ENCODE measurements around the gene NHSL1.

The NHSL1 gene

DNA sequence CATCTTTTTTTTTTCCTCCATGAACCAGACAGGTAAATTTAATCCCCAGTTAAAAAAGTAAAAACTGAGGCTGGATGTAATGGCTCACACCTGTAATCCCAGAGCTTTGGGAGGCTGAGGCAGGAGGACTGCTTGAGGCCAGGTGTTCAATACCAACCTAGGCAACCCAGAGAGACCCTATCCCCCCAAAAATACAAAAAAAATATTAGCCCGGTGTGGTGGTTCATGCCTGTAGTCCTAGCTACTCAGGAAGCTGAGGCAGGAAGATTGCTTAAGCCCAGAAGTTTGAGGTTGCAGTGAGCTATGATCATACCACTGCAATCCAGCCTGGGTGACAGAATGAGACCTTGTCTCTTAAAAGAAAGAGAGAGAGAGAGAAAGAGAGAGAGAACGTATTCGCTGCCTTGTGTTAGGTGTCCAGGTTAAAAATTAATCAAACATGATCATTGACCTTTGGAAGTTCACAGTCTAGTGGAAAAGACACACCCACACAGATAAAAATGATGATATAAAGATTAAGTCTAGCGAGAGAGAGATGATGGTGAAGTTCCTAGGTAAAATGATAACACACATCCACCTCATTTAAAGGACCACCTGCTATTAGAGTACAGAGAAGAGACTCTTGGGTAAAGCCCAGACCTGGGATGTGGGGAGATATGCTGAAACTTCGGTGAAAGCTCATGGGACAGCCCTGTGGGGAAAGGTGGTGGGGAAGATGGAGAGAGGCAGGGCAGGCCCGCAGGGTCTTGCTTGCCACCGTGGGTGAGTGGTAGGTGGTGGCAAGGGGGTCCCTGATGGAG, 4.8 kb upstream of the NHSL1 start:
- no peak for DNase-seq (ENCODE audit: insufficient read length)
- TF ChIP-seq TAF1 (IDR thresholded peaks at IDR 0.05; ENCODE audit: borderline replicate concordance, low read depth, low read length), result no peak
- no peak for TF ChIP-seq POLR2AphosphoS5 (IDR thresholded peaks at IDR 0.05; ENCODE audit: low read depth, low read length)
- TF ChIP-seq POLR2A (IDR thresholded peaks at IDR 0.05; ENCODE audit: low read depth, low read length), result no peak
- FAIRE-seq, result no peak

DNA sequence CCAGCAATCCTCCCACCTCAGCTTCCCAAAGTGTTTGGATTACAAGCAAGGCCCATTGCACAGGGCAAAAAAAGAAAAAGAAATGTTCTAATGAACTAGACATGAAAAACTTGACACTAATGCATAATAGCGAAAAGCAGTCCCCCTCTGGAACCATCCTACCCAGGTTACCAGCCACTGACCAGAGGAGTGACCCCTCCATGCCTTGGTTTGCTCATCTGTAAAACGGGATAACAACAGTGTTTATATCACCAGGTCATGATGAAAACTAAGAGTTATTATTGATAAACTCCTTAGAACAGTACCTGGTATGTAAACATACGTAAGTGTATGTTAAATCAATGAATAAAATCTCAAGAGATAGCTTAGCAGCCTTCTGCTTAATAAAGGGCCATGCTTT, 3.3 kb upstream of the NHSL1 start:
- FAIRE-seq (no peak), DNase-seq (ENCODE audit: insufficient read length) (no peak)
- no peak for TF ChIP-seq TAF1 (IDR thresholded peaks at IDR 0.05; ENCODE audit: borderline replicate concordance, low read depth, low read length)
- no peak for TF ChIP-seq POLR2A (IDR thresholded peaks at IDR 0.05; ENCODE audit: low read depth, low read length)
- TF ChIP-seq POLR2AphosphoS5 (IDR thresholded peaks at IDR 0.05; ENCODE audit: low read depth, low read length), result no peak

DNA sequence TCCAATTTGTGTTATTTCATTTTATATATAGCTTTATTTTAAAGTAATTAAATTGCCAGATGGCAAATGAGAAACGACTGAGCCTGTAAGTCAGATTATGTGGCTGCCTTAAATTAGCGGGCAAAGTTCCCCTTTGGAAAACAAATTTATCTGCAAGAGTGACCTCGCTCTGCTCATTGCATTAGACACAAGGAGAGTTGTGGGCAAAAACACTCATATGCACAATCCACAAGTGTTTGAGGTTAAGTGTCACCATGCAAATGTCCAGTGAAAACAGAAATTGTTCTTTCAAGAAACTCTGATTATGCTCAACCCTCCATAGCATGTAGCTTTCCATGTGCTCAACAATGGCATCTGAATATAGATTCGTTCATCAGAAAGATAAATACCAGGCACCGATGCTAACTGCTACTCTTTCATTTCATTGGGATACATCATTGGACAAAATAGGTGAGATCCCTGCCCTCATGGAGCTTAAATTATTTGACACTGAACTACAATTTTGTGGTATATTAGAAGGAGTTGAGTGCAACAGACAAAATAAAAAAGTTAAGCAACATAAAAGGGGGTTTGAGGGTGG, 1.7 kb upstream of the NHSL1 start:
- TF ChIP-seq TAF1 (IDR thresholded peaks at IDR 0.05; ENCODE audit: borderline replicate concordance, low read depth, low read length) (no peak), POLR2A (IDR thresholded peaks at IDR 0.05; ENCODE audit: low read depth, low read length) (no peak), POLR2AphosphoS5 (IDR thresholded peaks at IDR 0.05; ENCODE audit: low read depth, low read length) (no peak)
- DNase-seq (ENCODE audit: insufficient read length) (no peak), FAIRE-seq (no peak)

DNA sequence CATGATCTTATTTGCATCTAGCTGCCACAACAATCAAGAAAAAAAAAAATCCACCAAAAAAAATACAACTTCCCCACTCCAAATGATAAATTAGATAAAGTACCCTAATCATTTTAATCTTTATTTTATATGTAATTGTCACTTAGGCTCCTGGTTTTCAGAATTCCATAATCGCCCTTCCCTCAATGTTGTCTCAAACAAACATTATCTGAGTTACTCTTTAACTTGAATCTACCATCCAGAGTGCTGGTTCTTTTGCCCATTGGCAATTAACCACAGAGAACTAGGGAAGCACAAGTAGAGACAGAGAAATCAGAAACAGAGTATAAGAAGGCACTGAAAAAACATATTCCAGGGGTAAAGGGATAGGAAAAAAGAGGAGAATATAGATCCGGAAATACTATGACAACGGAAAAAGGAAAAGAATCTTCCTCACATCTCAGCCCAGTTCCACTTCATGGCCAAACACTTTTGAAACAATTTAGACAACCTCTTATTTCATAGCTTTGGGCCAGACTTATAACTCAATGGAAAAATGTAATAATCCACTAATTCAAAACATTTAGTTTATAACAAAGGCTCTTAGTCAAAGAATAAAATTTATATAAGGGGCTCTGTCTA, 861 bp upstream of the NHSL1 start:
- DNase-seq (ENCODE audit: insufficient read length), result no peak
- TF ChIP-seq TAF1 (IDR thresholded peaks at IDR 0.05; ENCODE audit: borderline replicate concordance, low read depth, low read length), result no peak
- no peak for FAIRE-seq

DNA sequence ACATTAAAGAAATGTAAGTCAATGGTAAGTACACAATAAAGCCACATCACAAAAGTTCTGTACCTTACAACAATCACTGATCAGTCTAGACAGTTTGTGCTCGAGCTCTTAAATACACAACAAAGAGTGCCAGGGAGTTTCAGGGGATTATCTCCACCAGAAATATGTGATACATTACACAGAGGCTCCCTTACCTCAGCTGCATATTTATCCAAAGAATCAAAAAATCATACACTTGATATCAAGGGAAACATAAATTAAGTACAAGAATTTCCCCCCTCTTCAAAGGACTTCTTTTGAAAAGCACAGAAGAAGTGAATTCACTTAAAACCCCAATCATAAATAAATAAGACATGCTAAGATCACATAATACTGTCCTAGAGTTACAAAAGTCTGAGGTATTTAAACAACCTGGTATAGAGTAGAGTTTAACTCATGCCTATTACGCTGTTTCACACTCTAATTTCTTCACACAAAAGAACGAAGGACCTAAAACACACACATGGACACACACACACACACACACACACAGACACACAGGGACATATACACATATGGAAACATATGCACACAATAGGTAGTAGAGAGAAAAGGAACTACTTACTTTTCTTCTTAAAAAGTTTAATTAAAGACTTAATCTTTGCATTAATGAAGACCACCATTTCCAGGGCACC, 528 bp downstream of the NHSL1 start:
- DNase-seq (ENCODE audit: insufficient read length) (no peak), FAIRE-seq (no peak)
- TF ChIP-seq TAF1 (IDR thresholded peaks at IDR 0.05; ENCODE audit: borderline replicate concordance, low read depth, low read length), result no peak
- TF ChIP-seq POLR2A (IDR thresholded peaks at IDR 0.05; ENCODE audit: low read depth, low read length), result no peak
- TF ChIP-seq POLR2AphosphoS5 (IDR thresholded peaks at IDR 0.05; ENCODE audit: low read depth, low read length), result no peak

DNA sequence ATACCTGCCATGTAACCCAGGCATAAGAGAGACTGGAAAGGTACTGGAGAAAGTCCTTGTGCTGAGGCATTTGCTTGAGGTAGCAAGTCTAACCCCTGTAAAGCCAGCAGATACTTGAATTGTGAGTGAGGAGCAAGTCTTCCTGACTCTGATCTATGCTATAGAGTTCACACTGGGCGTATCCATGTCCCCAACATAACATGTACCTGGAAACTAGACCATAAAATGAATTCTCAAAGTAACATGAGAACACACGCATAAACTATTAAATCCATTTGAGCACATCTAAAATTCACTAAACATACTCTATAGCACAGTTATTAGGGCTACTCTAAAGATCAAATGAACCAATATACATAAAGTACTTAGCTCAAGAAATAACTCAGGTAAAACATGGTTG, 2.0 kb downstream of the NHSL1 start:
- TF ChIP-seq TAF1 (IDR thresholded peaks at IDR 0.05; ENCODE audit: borderline replicate concordance, low read depth, low read length), result no peak
- no peak for FAIRE-seq
- DNase-seq (ENCODE audit: insufficient read length), result no peak

DNA sequence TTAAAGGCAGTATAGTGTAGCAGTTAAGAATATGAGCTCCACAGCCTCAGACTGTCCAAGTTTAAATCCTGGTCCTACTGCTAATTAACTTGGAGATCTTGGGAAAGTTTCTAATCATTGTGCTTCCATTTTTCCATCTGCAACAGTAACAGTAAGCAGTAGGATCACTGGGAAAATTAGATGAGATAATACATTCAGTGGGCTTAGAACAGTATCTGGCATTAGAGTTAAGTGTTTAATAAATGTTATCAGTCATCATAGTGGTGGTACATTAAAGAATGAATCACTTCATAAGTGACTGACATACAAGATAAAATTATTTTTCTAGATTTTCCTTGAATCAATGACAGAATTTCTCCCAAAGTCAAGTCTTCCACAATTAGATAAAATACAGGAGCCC, 5.0 kb downstream of the NHSL1 start:
- FAIRE-seq (no peak), DNase-seq (ENCODE audit: insufficient read length) (no peak)
- no peak for TF ChIP-seq POLR2AphosphoS5 (IDR thresholded peaks at IDR 0.05; ENCODE audit: low read depth, low read length)
- no peak for TF ChIP-seq POLR2A (IDR thresholded peaks at IDR 0.05; ENCODE audit: low read depth, low read length)
- no peak for TF ChIP-seq TAF1 (IDR thresholded peaks at IDR 0.05; ENCODE audit: borderline replicate concordance, low read depth, low read length)

DNA sequence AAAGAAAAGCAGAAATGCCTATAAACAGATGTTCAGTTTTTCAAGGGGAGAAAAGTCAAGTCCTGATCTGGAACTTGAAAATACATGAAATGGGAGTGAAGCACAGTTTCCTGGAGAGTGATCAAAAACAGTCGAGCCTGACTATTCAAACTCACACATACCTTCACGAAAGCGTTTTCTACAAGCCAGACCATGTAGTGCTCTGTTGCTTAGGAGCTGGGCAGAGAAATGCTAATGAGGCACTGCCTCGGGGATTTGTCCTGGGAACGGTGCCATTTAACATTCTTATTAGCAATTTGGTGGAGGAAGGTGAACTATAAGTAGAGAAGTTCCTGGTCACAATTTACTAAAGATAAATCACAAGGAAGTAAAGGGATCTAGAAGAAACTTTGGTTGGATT, 5.9 kb downstream of the NHSL1 start:
- TF ChIP-seq POLR2AphosphoS5 (IDR thresholded peaks at IDR 0.05; ENCODE audit: low read depth, low read length), result no peak
- no peak for TF ChIP-seq TAF1 (IDR thresholded peaks at IDR 0.05; ENCODE audit: borderline replicate concordance, low read depth, low read length)
- TF ChIP-seq POLR2A (IDR thresholded peaks at IDR 0.05; ENCODE audit: low read depth, low read length), result no peak
- DNase-seq (ENCODE audit: insufficient read length) (no peak), FAIRE-seq (no peak)

DNA sequence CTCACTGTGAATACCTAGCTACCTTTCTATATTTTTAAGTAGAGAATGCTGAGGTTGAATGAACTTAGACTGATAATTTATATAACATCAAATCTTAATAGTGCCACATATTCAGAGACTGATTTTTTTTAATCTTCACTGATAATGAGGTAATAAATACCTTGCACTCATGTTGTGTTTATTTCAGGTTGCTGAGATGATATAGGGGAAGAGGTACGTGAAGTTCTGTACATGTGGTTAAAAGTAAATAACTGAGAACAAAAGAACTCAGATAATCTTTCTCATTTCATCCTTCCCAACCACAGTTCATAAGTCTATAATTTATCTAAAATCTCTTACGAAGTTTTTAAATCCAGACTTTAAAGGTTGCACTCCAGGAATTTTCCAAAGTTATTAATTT, 6.4 kb downstream of the NHSL1 start:
- FAIRE-seq (no peak), DNase-seq (ENCODE audit: insufficient read length) (no peak)
- TF ChIP-seq POLR2A (IDR thresholded peaks at IDR 0.05; ENCODE audit: low read depth, low read length) (no peak), POLR2AphosphoS5 (IDR thresholded peaks at IDR 0.05; ENCODE audit: low read depth, low read length) (no peak), TAF1 (IDR thresholded peaks at IDR 0.05; ENCODE audit: borderline replicate concordance, low read depth, low read length) (no peak)

DNA sequence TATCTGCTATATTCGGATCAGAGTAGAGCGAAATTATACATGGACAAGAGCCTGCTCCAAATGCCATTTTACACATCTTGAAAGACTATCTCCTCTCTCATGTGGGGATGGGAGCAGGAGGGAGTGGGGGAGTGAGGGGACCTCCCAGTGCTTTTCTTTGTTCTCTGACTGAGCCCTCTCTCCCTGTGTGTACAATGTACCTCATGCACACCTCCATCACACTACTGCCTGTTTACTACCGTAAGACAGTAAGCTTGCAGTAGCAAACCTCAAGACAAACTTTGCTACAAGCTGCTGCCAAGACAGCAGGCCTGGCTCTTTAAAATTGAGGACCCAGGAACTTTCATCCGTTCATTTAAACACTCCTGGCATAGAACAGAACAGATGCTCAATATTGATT, 7.2 kb downstream of the NHSL1 start:
- DNase-seq (ENCODE audit: insufficient read length) (no peak), FAIRE-seq (no peak)

DNA sequence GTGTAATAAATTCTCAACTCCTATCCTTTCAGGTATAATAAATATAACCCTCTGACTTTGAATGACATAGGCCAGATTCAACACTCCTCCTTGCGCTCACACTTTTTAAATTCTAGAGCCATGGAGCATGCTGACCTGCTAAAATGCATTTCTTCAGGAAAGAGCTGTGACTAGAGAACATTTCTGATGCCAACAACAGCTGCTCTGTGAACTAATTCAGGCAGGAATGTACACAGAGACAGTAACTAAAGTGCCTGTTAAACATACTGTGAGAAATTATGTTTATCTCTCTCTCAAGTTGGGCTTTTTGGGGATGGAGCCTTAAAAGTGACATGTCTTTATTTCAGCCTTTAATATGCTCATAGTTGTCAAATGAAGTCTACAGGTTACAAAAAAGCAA, 8.3 kb downstream of the NHSL1 start:
- DNase-seq (ENCODE audit: insufficient read length) (no peak), FAIRE-seq (no peak)
- TF ChIP-seq TAF1 (IDR thresholded peaks at IDR 0.05; ENCODE audit: borderline replicate concordance, low read depth, low read length) (no peak), POLR2A (IDR thresholded peaks at IDR 0.05; ENCODE audit: low read depth, low read length) (no peak)

More for the DNA sequence above, 7.2 kb downstream of the NHSL1 start:
- no peak for TF ChIP-seq TAF1 (IDR thresholded peaks at IDR 0.05; ENCODE audit: borderline replicate concordance, low read depth, low read length)
- no peak for TF ChIP-seq POLR2AphosphoS5 (IDR thresholded peaks at IDR 0.05; ENCODE audit: low read depth, low read length)
- no peak for TF ChIP-seq POLR2A (IDR thresholded peaks at IDR 0.05; ENCODE audit: low read depth, low read length)

DNA sequence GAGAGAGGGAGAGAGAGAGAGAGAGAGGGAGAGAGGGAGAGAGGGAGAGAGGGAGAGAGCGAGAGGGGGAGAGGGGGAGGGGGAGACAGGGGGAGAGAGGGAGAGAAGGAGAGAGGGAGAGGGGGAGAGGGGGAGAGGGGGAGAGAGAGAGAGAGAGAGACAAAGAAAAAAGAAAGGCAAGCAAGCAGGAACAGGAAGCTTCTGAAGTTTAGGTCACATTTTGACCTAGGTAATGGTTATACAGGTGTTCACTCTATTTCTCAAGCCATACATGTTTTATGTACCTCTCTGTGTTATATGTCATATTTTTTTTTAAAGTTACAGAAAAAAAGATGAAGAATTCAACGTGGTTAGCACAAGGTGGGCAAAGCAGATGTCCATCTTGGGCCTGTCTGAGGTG, 9.4 kb downstream of the NHSL1 start:
- FAIRE-seq (no peak), DNase-seq (ENCODE audit: insufficient read length) (no peak)
- TF ChIP-seq POLR2AphosphoS5 (IDR thresholded peaks at IDR 0.05; ENCODE audit: low read depth, low read length), result no peak
- no peak for TF ChIP-seq TAF1 (IDR thresholded peaks at IDR 0.05; ENCODE audit: borderline replicate concordance, low read depth, low read length)
- no peak for TF ChIP-seq POLR2A (IDR thresholded peaks at IDR 0.05; ENCODE audit: low read depth, low read length)

Measured in GM12892 (cell line).